ENCODE results near the gene CENPT.

CENPT gene, protein sequence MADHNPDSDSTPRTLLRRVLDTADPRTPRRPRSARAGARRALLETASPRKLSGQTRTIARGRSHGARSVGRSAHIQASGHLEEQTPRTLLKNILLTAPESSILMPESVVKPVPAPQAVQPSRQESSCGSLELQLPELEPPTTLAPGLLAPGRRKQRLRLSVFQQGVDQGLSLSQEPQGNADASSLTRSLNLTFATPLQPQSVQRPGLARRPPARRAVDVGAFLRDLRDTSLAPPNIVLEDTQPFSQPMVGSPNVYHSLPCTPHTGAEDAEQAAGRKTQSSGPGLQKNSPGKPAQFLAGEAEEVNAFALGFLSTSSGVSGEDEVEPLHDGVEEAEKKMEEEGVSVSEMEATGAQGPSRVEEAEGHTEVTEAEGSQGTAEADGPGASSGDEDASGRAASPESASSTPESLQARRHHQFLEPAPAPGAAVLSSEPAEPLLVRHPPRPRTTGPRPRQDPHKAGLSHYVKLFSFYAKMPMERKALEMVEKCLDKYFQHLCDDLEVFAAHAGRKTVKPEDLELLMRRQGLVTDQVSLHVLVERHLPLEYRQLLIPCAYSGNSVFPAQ

GRCh38 chr16:67847064-67847861, at the start of gene CENPT:
Gene CENPT (minus strand): TSS chr16:67847693. CDS start chr16:67833859, 13,834 bp downstream.
- H3K27ac ChIP-seq: peak within 1 kb of the TSS; percentile 71 to 98 (median 93)

DNA sequence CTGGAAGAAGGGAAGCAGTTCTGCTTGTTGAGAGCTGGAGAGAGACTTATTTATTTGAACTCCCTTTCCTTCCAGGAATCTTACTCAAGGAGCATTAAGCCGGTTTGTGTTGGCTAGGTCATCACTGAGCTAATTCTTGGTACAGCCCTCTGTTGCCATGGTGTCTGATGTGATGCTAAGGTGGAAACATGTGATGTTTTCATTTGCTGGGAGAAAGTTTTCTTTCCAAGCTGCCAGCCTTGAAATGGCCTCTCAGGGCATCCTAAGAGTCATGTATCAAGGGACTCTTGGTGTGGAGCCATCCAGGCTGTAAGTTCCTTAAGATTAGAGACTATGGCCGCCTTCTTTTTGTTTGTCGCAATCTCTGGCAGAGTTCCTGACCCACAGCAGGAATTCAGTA, 49.7 kb upstream of the CENPT start:
- H3K27ac ChIP-seq: peak overlapping the region in 5 of 21 experiments; percentile 3 to 99 (median 41)

More at GRCh38 chr16:67847064-67847861, at the start of gene CENPT:
- H3K4me3 ChIP-seq: peak within 1 kb of the TSS; percentile 65 to 97 (median 90)

DNA sequence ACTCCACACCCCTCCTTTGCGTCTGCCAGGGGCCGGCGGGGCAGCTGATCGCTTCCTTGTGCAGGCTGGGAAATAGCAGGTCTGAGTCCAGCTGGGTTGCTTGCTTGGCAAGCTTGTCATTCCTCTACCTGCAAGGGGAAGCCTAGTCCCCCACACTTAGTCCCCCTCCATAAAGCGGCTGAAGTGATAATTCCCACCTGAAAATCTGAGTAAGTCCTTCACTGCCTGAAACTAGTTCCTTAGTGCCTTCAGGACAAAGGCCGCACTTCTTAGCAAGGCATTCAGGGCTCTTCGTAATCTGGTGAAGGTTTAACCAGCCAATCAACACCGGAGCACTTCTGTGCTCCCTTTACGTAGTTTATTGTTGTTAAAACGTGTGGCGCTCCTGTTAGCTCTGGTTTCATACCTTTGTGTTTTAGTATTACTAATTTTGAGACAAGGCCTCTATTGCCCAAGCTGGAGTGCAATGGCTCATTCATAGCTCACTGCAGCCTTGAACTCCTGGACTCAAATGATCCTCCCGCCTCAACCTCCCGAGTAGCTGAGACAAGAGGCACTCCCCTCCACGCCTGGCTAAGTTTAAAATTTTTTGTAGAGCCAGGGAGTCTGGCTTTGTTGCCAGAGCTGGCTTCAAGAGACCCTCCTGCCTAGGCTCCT, 46.4 kb upstream of the CENPT start:
- peak overlapping the region; percentile 66 to 97 (median 91) for H3K4me3 ChIP-seq
- H3K27ac ChIP-seq: peak overlapping the region; percentile 83 to 100 (median 95)

More for the DNA sequence above, 49.7 kb upstream of the CENPT start:
- H3K4me3 ChIP-seq: no peak overlapping the region

DNA sequence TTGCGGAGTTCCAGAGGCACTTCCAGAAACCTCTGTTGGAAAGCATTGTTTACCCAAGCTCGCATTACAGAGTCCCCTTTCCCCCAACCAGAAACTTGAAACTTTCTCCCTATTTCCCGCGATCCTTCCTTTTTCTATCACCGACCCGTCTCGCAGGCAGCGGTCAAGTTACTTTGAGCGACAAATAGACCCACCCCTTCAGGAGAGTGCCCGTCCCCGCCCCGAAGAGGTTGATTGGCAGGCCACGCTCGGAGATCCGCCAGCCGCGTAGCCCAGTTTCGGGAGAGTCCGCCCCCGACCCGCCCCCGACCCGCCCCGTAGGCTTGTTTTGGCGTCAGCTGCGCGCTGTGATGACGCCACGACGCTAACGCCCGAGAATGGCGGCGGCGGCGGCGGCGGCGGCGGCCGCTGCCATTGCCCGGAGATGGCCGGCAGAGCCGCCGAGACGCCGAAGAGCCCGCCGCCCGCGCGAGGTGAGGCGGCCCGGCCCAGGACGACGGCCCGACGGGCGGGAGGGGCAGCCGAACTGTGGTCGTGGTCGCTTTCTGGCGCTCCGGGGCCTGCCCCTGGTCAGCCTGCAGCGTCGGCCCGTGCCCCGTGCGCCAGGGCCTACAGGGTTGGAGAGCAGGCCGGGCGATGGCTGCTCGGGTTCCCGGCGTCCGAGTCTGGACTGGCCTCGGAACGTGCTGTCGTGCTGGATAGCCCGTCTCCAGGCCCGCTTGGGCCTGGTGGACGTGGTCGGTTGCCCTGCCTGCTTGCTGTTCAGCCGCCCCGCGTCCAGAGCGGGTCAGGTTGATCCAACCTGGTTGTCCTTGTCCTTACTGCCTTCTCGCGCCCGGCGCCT, 45.6 kb upstream of the CENPT start, which contains the start of gene PSKH1:
TSS of gene PSKH1 (plus strand) at position 356 of the 844 bp plus-strand sequence. CDS start 15,496 bp downstream, outside the sequence.
- H3K4me3 ChIP-seq: peak within 1 kb of the TSS; percentile 66 to 97 (median 91)
- H3K27ac ChIP-seq: peak within 1 kb of the TSS; percentile 83 to 100 (median 95)

- Histone ChIP-seq H3K27ac (peak overlapping the region in 15 of 21 experiments; percentile 45 to 99 (median 95)), H3K4me3 (peak overlapping the region; percentile 21 to 97 (median 87))
Observed at GRCh38 chr16:67892375-67892774, 44.9 kb upstream of the CENPT start.

- Histone ChIP-seq H3K4me3 (no peak overlapping the region), H3K27ac (no peak overlapping the region)
Observed at GRCh38 chr16:67888331-67888730, 40.8 kb upstream of the CENPT start.

DNA sequence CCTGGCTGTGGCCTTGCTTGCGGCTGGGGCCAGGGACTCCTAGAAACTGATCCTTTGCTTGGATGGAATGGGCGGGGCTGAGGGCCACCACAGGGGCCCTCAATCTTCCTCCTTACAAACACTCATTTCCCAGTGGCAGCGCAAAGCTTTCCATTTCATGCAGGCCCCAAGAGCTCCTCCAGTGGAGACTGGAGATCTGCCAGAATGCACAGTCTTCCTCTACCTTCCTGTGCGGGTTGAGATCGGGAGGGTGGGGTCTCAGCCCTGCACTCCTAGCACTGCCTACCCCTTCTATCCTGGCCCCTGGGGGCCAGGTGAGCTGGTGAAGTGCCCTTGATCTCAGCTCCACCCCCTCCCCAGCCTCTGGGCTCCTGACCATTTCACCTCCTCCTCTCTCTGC, 38.9 kb upstream of the CENPT start:
- H3K4me3 ChIP-seq: no peak overlapping the region
- H3K27ac ChIP-seq: no peak overlapping the region

GRCh38 chr16:67885976-67886375, 38.5 kb upstream of the CENPT start:
- Histone ChIP-seq H3K4me3 (no peak overlapping the region), H3K27ac (no peak overlapping the region)

DNA sequence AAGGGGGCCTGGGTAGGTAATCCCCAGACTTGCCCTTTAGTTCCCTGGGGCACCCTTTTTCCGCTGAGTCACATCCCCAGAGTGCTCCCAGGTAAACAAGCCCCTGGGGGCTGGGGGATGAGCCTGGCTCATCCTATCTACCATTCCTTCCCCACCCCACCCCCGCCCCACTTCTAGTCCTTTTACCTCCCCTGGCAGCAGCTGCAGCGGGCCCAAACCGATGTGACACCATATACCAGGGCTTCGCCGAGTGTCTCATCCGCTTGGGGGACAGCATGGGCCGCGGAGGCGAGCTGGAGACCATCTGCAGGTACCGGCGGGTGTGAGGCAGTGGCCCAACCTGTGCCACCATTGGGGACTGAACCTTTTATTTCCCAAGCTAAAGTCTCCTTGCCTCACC, 38.1 kb upstream of the CENPT start:
- Histone ChIP-seq H3K4me3 (no peak overlapping the region), H3K27ac (no peak overlapping the region)

DNA sequence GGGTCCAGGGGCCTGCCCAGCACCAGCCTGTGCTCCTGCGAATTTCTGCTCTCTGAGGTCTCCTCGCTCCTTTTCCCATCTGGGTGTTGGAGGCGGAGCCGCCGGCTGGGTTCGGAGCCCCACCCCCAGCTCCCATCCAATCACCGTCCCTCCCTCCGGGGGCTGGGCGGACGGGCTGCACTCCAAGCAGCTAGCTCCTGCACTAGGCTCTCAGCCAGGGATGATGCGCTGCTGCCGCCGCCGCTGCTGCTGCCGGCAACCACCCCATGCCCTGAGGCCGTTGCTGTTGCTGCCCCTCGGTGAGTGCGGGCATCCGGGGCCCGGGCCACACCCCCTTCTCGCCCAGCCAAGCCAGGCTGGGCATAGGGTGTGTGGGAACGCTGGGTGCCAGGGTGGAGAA, 37.2 kb upstream of the CENPT start, which contains the start of gene NRN1L:
TSS of gene NRN1L (plus strand) at position 202 of the 400 bp plus-strand sequence. CDS start at position 221, 19 bp downstream.
- Histone ChIP-seq H3K4me3 (no peak within 1 kb of the TSS), H3K27ac (peak within 1 kb of the TSS in 1 of 21 experiments; percentile 26)

DNA sequence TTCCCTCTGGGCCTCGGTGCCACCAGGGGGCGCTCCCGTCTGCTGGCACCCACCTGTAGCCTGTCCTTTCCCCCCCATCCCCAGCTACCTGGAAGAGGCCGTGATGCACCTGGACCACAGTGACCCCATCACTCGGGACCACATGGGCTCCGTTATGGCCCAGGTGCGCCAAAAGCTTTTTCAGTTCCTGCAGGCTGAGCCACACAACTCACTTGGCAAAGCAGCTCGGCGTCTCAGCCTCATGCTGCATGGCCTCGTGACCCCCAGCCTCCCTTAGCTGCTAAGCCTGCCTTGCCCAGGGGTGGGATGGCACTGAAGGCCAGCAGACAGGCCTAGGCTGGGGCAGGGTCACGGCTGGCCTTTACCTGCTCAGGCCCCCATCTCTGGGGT, 36.4 kb upstream of the CENPT start:
- no peak overlapping the region for H3K27ac ChIP-seq
- no peak overlapping the region for H3K4me3 ChIP-seq

DNA sequence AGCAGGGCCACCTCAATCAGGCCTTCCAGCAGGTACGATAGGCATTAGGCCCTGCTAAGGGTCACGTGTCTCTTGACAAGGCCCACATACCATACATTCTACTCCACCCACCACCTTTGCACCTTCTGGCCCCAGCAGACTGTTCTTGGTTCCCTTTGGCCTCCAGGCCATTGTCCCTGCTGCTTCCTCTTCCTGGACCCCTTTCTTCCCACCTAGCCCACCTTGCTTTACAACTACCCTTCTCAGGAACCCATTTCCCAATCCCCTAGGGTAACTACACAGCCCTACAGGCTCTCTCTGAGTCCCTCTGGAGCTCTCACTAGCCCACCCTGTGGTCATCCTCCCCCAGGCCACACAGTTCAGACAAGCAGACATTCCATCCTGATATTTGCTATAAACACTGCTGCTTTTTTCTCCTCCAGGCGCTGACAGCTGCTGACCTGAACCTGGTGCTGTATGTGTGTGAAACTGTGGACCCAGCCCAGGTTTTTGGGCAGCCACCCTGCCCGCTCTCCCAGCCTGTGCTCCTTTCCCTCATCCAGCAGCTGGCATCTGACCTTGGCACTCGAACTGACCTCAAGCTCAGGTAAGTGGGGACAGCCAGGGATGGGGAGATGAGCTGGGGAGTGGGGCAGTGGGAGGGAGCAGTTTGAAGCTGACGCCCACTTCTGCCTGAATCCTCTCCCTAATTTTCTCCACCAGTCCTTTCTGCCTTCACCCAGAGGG, 35.8 kb upstream of the CENPT start:
- Histone ChIP-seq H3K4me3 (no peak overlapping the region), H3K27ac (no peak overlapping the region)

- H3K27ac ChIP-seq: no peak overlapping the region
- no peak overlapping the region for H3K4me3 ChIP-seq
Observed at GRCh38 chr16:67882374-67883145, 35.1 kb upstream of the CENPT start.

DNA sequence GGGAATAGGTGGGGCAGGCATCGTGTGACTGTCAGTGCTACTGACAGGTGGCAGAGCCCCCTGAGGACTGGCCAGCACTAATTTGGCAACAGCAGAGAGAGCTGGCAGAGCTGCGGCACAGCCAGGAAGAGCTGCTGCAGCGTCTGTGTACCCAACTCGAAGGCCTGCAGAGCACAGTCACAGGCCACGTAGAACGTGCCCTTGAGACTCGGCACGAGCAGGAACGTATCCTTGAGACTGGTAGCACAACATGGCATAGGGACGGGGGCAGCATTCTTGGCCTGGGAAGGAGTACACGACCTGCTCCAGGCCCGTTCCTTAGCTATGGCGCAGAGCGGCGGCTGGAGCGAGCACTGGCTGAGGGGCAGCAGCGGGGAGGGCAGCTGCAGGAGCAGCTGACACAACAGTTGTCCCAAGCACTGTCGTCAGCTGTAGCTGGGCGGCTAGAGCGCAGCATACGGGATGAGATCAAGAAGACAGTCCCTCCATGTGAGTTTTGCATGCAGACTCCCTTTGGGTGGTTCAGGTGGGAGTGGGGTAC, 34.2 kb upstream of the CENPT start:
- Histone ChIP-seq H3K27ac (no peak overlapping the region), H3K4me3 (no peak overlapping the region)

DNA sequence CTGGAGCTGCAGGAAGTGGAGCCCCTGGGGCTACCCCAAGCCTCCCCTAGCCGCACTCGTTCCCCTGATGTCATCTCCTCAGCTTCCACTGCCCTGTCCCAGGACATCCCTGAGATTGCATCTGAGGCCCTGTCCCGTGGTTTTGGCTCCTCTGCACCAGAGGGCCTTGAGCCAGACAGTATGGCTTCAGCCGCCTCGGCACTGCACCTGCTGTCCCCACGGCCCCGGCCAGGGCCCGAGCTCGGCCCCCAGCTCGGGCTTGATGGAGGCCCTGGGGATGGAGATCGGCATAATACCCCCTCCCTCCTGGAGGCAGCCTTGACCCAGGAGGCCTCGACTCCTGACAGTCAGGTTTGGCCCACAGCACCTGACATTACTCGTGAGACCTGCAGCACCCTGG, 33.1 kb upstream of the CENPT start:
- Histone ChIP-seq H3K27ac (no peak overlapping the region), H3K4me3 (no peak overlapping the region)

- Histone ChIP-seq H3K27ac (no peak overlapping the region), H3K4me3 (no peak overlapping the region)
Observed at GRCh38 chr16:67879936-67880335, 32.4 kb upstream of the CENPT start.

GRCh38 chr16:67879462-67879861, 32.0 kb upstream of the CENPT start:
- H3K27ac ChIP-seq: no peak overlapping the region
- no peak overlapping the region for H3K4me3 ChIP-seq
